Measurements from ENCODE around the gene IGDCC3. TPM values are rescaled to one million over a fixed set of nuclear protein-coding genes. Genes with fewer than 3 reads are reported as not detected.

IGDCC3 gene
- total RNA-seq, 1 donor from 2014 or later: not detected

GRCh38 chr15:65382921-65383320, 5.1 kb upstream of the IGDCC3 start:
- Mint-ChIP-seq H3K27me3 (ENCODE audit: low read depth) (peaks cover 44% of the 10 kb centered on the region), H3K9me3 (no peaks in the 10 kb centered on the region), H3K27ac (no peak overlapping the region), H3K4me3 (ENCODE audit: low read depth) (no peak overlapping the region), H3K36me3 (ENCODE audit: low read depth) (no peaks in the 10 kb centered on the region), H3K4me1 (ENCODE audit: low read depth) (peaks cover 6% of the 10 kb centered on the region)
- DNase-seq (ENCODE audit: low spot score): no peak
- intact Hi-C loops (cut with micrococcal nuclease): loop anchor here (10.0 kb wide), 1 partner anchor 328 kb away; no protein-coding TSS in a partner anchor

DNA sequence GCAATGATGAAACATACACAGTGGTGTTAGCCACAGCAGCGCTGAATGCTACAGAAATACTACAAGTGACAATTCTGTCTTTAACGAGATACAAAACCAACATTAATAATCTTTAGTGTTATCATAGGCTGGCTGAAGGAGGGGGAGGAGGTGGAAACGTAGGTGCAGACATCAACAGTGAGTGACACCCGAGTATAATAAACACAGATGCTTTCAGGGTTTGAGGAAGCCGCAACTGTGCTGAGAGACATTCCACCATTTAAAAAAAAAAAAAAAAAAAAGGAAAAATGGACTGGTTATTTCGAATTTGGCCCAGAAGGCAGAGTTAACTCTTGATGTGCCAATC, 4.3 kb upstream of the IGDCC3 start:
- Mint-ChIP-seq H3K9me3 (no peaks in the 10 kb centered on the region), H3K36me3 (ENCODE audit: low read depth) (no peaks in the 10 kb centered on the region), H3K27me3 (ENCODE audit: low read depth) (peaks cover 44% of the 10 kb centered on the region), H3K4me3 (ENCODE audit: low read depth) (no peak overlapping the region), H3K4me1 (ENCODE audit: low read depth) (peaks cover 6% of the 10 kb centered on the region), H3K27ac (no peak overlapping the region)
- DNase-seq (ENCODE audit: low spot score): no peak
- intact Hi-C loops (cut with micrococcal nuclease): loop anchor here (10.0 kb wide), 1 partner anchor 327 kb away; no protein-coding TSS in a partner anchor

DNA sequence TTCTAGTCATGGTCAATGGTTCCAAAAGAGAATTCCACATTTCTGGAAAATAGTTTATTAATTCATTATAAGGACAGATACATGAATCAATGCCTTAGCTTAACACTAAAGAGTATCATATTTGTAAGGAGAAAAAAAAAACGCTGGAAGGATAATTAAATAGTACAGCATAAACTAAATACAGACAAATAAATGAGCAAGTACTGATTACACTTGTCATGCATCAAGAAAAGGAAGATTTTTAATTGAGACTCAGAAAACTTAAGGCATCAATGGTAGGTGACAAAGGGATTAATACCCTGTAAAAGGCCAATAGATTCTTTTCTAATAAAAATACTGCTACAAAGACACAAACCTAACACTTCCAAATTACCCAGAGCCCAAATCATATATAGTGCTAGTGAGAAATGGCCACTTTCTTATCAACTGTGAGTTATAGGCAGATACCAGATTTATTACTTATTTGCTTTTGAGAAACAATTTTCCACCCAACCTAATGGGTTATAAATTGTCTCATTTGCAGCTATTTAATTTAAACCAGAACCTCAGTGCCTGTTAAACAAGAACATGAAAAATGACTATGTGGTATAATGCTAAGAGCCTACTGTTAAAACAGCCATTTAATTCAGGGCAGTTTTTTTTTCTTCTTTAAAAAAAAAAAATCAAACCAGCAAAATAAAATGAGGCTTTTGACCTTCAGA, 3.8 kb upstream of the IGDCC3 start:
- H3K36me3 Mint-ChIP-seq (ENCODE audit: low read depth): no peaks in the 10 kb centered on the region
- no peaks in the 10 kb centered on the region for H3K9me3 Mint-ChIP-seq
- no peak for DNase-seq (ENCODE audit: low spot score)
- H3K4me3 Mint-ChIP-seq (ENCODE audit: low read depth): no peak overlapping the region
- no peak overlapping the region for H3K27ac Mint-ChIP-seq
- H3K4me1 Mint-ChIP-seq (ENCODE audit: low read depth): peaks cover 6% of the 10 kb centered on the region
- intact Hi-C loops (cut with micrococcal nuclease): loop anchor here (10.0 kb wide), 1 partner anchor 327 kb away; no protein-coding TSS in a partner anchor
- peaks cover 50% of the 10 kb centered on the region for H3K27me3 Mint-ChIP-seq (ENCODE audit: low read depth)

- no peaks in the 10 kb centered on the region for H3K9me3 Mint-ChIP-seq
- H3K36me3 Mint-ChIP-seq (ENCODE audit: low read depth): no peaks in the 10 kb centered on the region
- peaks cover 64% of the 10 kb centered on the region for H3K27me3 Mint-ChIP-seq (ENCODE audit: low read depth)
- no peak overlapping the region for H3K4me3 Mint-ChIP-seq (ENCODE audit: low read depth)
- H3K27ac Mint-ChIP-seq: no peak overlapping the region
- H3K4me1 Mint-ChIP-seq (ENCODE audit: low read depth): peaks cover 5% of the 10 kb centered on the region
- DNase-seq (ENCODE audit: low spot score): no peak
- intact Hi-C loops (cut with micrococcal nuclease): loop anchor here (10.0 kb wide), 1 partner anchor 325 kb away; no protein-coding TSS in a partner anchor
Observed at GRCh38 chr15:65379986-65380385, 2.2 kb upstream of the IGDCC3 start.

GRCh38 chr15:65377105-65377975, 462 bp downstream of the IGDCC3 start:
- Mint-ChIP-seq H3K27me3 (ENCODE audit: low read depth) (peaks cover 70% of the 10 kb centered on the region), H3K27ac (no peak overlapping the region), H3K4me3 (ENCODE audit: low read depth) (peak overlapping the region; percentile 30), H3K4me1 (ENCODE audit: low read depth) (peaks cover 4% of the 10 kb centered on the region), H3K9me3 (no peaks in the 10 kb centered on the region), H3K36me3 (ENCODE audit: low read depth) (no peaks in the 10 kb centered on the region)
- DNase-seq (ENCODE audit: low spot score): no peak
- intact Hi-C loops (cut with micrococcal nuclease): no loop called here

- Mint-ChIP-seq H3K27ac (no peak overlapping the region), H3K4me1 (ENCODE audit: low read depth) (peaks cover 4% of the 10 kb centered on the region), H3K36me3 (ENCODE audit: low read depth) (no peaks in the 10 kb centered on the region), H3K9me3 (no peaks in the 10 kb centered on the region), H3K27me3 (ENCODE audit: low read depth) (peaks cover 65% of the 10 kb centered on the region), H3K4me3 (ENCODE audit: low read depth) (peak overlapping the region; percentile 30)
- intact Hi-C loops (cut with micrococcal nuclease): no loop called here
- no peak for DNase-seq (ENCODE audit: low spot score)
Observed at GRCh38 chr15:65376767-65377104, 1.1 kb downstream of the IGDCC3 start.

- H3K27me3 Mint-ChIP-seq (ENCODE audit: low read depth): peaks cover 59% of the 10 kb centered on the region
- H3K27ac Mint-ChIP-seq: no peak overlapping the region
- no peaks in the 10 kb centered on the region for H3K9me3 Mint-ChIP-seq
- H3K36me3 Mint-ChIP-seq (ENCODE audit: low read depth): no peaks in the 10 kb centered on the region
- H3K4me1 Mint-ChIP-seq (ENCODE audit: low read depth): peaks cover 4% of the 10 kb centered on the region
- intact Hi-C loops (cut with micrococcal nuclease): no loop called here
- no peak overlapping the region for H3K4me3 Mint-ChIP-seq (ENCODE audit: low read depth)
- DNase-seq (ENCODE audit: low spot score): no peak
Observed at GRCh38 chr15:65375871-65376607, 1.8 kb downstream of the IGDCC3 start.

GRCh38 chr15:65374821-65375401, 2.9 kb downstream of the IGDCC3 start:
- H3K27me3 Mint-ChIP-seq (ENCODE audit: low read depth): peaks cover 53% of the 10 kb centered on the region
- no peak for DNase-seq (ENCODE audit: low spot score)
- intact Hi-C loops (cut with micrococcal nuclease): no loop called here
- H3K36me3 Mint-ChIP-seq (ENCODE audit: low read depth): no peaks in the 10 kb centered on the region
- H3K27ac Mint-ChIP-seq: no peak overlapping the region
- H3K4me1 Mint-ChIP-seq (ENCODE audit: low read depth): peaks cover 4% of the 10 kb centered on the region
- no peak overlapping the region for H3K4me3 Mint-ChIP-seq (ENCODE audit: low read depth)
- no peaks in the 10 kb centered on the region for H3K9me3 Mint-ChIP-seq

- Mint-ChIP-seq H3K4me1 (ENCODE audit: low read depth) (peaks cover 4% of the 10 kb centered on the region), H3K9me3 (no peaks in the 10 kb centered on the region), H3K27me3 (ENCODE audit: low read depth) (peaks cover 49% of the 10 kb centered on the region), H3K4me3 (ENCODE audit: low read depth) (no peak overlapping the region), H3K36me3 (ENCODE audit: low read depth) (no peaks in the 10 kb centered on the region), H3K27ac (no peak overlapping the region)
- intact Hi-C loops (cut with micrococcal nuclease): no loop called here
- no peak for DNase-seq (ENCODE audit: low spot score)
Observed at GRCh38 chr15:65374334-65374733, 3.5 kb downstream of the IGDCC3 start.

- Mint-ChIP-seq H3K9me3 (no peaks in the 10 kb centered on the region), H3K4me3 (ENCODE audit: low read depth) (no peak overlapping the region), H3K27me3 (ENCODE audit: low read depth) (peaks cover 39% of the 10 kb centered on the region), H3K4me1 (ENCODE audit: low read depth) (peaks cover 2% of the 10 kb centered on the region), H3K27ac (no peak overlapping the region), H3K36me3 (ENCODE audit: low read depth) (no peaks in the 10 kb centered on the region)
- DNase-seq (ENCODE audit: low spot score): no peak
- intact Hi-C loops (cut with micrococcal nuclease): no loop called here
Observed at GRCh38 chr15:65373163-65373651, 4.6 kb downstream of the IGDCC3 start.

GRCh38 chr15:65372787-65373067, 5.1 kb downstream of the IGDCC3 start:
- intact Hi-C loops (cut with micrococcal nuclease): no loop called here
- Mint-ChIP-seq H3K4me3 (ENCODE audit: low read depth) (no peak overlapping the region), H3K9me3 (no peaks in the 10 kb centered on the region), H3K4me1 (ENCODE audit: low read depth) (peaks cover 2% of the 10 kb centered on the region), H3K36me3 (ENCODE audit: low read depth) (no peaks in the 10 kb centered on the region), H3K27me3 (ENCODE audit: low read depth) (peaks cover 37% of the 10 kb centered on the region), H3K27ac (no peak overlapping the region)
- DNase-seq (ENCODE audit: low spot score): no peak

DNA sequence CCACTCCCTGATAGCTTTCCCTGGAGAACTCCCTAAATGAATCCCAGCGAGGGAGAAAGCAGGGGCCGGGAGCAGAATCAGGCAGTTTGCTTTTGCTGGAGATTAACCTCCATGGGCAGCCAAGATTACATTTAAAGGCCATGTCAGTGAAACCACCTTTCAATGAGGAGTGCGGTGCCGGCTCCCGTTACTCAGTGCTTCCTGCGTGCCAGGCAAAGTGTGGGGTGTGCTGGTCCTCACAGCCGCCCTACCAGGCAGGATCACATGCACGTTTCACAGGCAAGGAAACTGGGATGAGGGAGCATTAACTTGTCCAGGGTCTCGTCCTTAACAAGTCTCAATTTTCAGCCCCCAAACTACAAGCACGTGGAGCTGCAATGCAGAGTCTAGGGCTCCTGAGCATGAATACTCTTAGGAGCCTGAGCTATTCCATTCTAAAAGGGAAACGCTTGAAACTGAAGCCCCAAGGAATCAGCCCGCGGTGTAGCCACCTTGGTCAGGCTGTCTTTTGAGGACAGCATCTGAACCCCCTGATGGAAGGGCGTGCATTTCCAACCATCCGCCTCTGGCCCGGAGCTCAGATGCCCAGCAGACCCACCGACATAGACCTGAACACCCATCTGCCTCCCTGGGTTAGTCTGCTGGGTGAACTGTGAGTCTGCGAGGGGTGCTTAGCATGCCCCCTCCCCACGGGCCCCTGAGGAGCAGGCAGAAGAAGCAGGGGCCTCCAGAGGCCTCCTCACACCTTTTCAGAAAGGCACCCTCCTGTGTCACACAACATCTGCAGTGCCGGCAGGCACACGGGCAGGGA, 5.6 kb downstream of the IGDCC3 start:
- intact Hi-C loops (cut with micrococcal nuclease): no loop called here
- H3K27me3 Mint-ChIP-seq (ENCODE audit: low read depth): peaks cover 37% of the 10 kb centered on the region
- no peak for DNase-seq (ENCODE audit: low spot score)
- peaks cover 2% of the 10 kb centered on the region for H3K4me1 Mint-ChIP-seq (ENCODE audit: low read depth)
- H3K36me3 Mint-ChIP-seq (ENCODE audit: low read depth): no peaks in the 10 kb centered on the region
- H3K9me3 Mint-ChIP-seq: no peaks in the 10 kb centered on the region
- H3K27ac Mint-ChIP-seq: no peak overlapping the region
- no peak overlapping the region for H3K4me3 Mint-ChIP-seq (ENCODE audit: low read depth)
